ENCODE data around the gene FSTL4.

FSTL4 gene

GRCh38 chr5:133332439-133333024 lies 279.8 kb downstream of the FSTL4 start:
- no peak overlapping the region for H3K4me3 ChIP-seq (ENCODE audit: low read depth, low read length)
- in situ Hi-C loops (cut with HindIII; ENCODE audit: low sequenced_read_pairs) = no loop called here
- no peak for TF ChIP-seq CTCF (IDR thresholded peaks at IDR 0.05; ENCODE audit: low read depth, low read length)
- DNase-seq (ENCODE audit: low read depth, low spot score) = no peak

GRCh38 chr5:133331941-133332340 lies 280.4 kb downstream of the FSTL4 start:
- no peak overlapping the region for H3K4me3 ChIP-seq (ENCODE audit: low read depth, low read length)
- TF ChIP-seq CTCF (IDR thresholded peaks at IDR 0.05; ENCODE audit: low read depth, low read length) = no peak
- no peak for DNase-seq (ENCODE audit: low read depth, low spot score)
- in situ Hi-C loops (cut with HindIII; ENCODE audit: low sequenced_read_pairs) = no loop called here

GRCh38 chr5:133330956-133331355 lies 281.4 kb downstream of the FSTL4 start:
- DNase-seq (ENCODE audit: low read depth, low spot score) = no peak
- in situ Hi-C loops (cut with HindIII; ENCODE audit: low sequenced_read_pairs) = no loop called here
- no peak for TF ChIP-seq CTCF (IDR thresholded peaks at IDR 0.05; ENCODE audit: low read depth, low read length)
- no peak overlapping the region for H3K4me3 ChIP-seq (ENCODE audit: low read depth, low read length)

DNA sequence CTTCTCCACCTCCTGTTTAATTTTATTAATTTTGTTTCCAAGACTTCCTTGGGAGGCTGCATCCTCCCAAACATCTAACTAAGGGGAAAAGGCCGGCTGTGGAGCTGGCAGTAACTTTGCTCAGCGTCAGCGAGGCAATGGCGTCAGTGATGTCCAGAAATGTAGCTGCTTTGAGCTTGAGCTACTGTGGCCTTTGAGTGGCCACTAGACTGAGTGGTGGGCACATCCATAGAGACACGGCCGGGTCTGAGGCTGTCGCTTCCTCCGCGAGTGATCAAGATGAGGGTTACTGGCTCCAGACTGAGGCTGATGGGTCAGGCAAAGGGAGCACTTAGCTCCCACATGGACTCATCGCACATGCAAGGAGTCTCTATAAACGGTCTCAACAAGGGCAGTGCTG lies 283.5 kb downstream of the FSTL4 start:
- in situ Hi-C loops (cut with HindIII; ENCODE audit: low sequenced_read_pairs) = no loop called here
- no peak for DNase-seq (ENCODE audit: low read depth, low spot score)
- no peak for TF ChIP-seq CTCF (IDR thresholded peaks at IDR 0.05; ENCODE audit: low read depth, low read length)
- H3K4me3 ChIP-seq (ENCODE audit: low read depth, low read length) = no peak overlapping the region

DNA sequence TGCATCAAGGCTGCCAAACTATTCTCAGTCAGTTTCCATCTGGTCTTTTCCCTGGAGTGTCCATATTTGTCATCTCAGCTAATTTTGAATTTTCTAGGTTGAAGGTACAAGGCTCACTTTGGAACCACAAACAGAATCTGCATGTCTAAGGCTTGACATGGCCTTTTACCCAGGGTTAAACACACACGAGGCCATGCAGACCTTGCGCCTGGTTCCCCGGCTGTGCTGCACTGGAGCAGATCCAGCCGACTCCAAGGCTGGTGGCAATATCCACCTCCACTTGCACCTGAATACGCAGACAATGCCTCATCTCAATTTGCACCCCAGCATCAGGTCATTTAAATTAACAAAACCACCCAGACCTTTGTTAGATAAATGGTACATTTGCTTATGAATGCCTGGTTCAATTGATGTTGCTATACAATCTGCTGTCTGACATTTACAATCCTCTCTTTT lies 284.4 kb downstream of the FSTL4 start:
- no peak for TF ChIP-seq CTCF (IDR thresholded peaks at IDR 0.05; ENCODE audit: low read depth, low read length)
- H3K4me3 ChIP-seq (ENCODE audit: low read depth, low read length) = no peak overlapping the region
- DNase-seq (ENCODE audit: low read depth, low spot score) = no peak
- in situ Hi-C loops (cut with HindIII; ENCODE audit: low sequenced_read_pairs) = no loop called here

- no peak for TF ChIP-seq CTCF (IDR thresholded peaks at IDR 0.05; ENCODE audit: low read depth, low read length)
- no peak for DNase-seq (ENCODE audit: low read depth, low spot score)
- H3K4me3 ChIP-seq (ENCODE audit: low read depth, low read length) = no peak overlapping the region
- in situ Hi-C loops (cut with HindIII; ENCODE audit: low sequenced_read_pairs) = no loop called here
These were observed 286.0 kb downstream of the FSTL4 start for GRCh38 chr5:133326361-133326760.

DNA sequence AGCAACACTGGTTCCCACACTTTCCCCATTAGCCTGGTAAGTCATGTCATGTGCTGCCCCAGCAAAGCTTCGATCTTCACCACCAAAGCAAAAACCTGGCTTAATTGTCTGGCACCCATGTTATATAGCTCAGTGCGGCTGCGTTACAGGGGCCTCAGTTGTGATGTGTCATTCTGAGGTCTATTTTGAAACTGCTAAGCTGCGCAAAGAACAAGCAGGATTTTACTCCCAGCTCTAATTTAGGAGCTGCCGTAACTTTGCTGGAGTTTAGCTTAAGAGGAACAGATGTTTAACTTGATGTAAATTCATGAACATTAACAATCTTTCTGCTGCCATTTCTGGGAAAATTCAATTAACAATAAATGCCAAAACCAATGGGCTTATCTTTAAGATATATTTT lies 286.5 kb downstream of the FSTL4 start:
- no peak overlapping the region for H3K4me3 ChIP-seq (ENCODE audit: low read depth, low read length)
- in situ Hi-C loops (cut with HindIII; ENCODE audit: low sequenced_read_pairs) = no loop called here
- TF ChIP-seq CTCF (IDR thresholded peaks at IDR 0.05; ENCODE audit: low read depth, low read length) = no peak
- no peak for DNase-seq (ENCODE audit: low read depth, low spot score)

All from astrocyte of the spinal cord (primary cell).